ENCODE data around the gene SLC30A3. TPM values are rescaled to one million over a fixed set of nuclear protein-coding genes. Genes with fewer than 3 reads are reported as not detected.

Gene SLC30A3
- total RNA-seq, 2 donors from 2014 or later: 4.4 to 8.5 TPM

DNA sequence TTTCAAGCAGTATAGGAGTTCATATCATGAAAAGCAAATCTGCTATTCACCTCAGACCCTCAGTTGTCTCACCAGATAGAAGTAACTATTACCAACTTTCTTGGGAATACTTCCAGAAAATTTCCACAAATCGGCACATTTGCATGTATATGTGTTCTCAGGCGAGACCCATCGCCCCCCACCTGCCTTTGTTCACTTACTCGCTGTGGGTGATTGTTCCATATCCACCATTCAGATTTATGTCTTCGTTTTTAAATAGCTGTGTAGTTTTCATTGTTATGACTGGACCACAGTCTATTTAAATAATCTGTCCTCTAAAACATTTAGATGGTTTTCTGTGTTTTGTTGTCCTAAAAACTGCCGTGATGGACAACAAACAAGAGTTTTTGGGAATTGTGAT, 22.6 kb upstream of the SLC30A3 start:
- peaks cover 0 to 3% of the 10 kb centered on the region in 2 donors for H3K4me1 ChIP-seq (ENCODE audit: control insufficient read depth in 1 of 2, low read depth in 2 of 2)
- TF ChIP-seq, protein P1, sequence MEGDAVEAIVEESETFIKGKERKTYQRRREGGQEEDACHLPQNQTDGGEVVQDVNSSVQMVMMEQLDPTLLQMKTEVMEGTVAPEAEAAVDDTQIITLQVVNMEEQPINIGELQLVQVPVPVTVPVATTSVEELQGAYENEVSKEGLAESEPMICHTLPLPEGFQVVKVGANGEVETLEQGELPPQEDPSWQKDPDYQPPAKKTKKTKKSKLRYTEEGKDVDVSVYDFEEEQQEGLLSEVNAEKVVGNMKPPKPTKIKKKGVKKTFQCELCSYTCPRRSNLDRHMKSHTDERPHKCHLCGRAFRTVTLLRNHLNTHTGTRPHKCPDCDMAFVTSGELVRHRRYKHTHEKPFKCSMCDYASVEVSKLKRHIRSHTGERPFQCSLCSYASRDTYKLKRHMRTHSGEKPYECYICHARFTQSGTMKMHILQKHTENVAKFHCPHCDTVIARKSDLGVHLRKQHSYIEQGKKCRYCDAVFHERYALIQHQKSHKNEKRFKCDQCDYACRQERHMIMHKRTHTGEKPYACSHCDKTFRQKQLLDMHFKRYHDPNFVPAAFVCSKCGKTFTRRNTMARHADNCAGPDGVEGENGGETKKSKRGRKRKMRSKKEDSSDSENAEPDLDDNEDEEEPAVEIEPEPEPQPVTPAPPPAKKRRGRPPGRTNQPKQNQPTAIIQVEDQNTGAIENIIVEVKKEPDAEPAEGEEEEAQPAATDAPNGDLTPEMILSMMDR (IDR thresholded peaks at IDR 0.05): no peak
- H3K9me3 ChIP-seq: no peaks in the 10 kb centered on the region
- DNase-seq (ENCODE audit: low spot score) (no peak), ATAC-seq (ENCODE audit: insufficient number of reproducible peaks, low FRiP score, low read depth) (no peak)
- H3K36me3 ChIP-seq: no peaks in the 10 kb centered on the region
- H3K27me3 ChIP-seq (replicated peaks; ENCODE audit: insufficient read depth): no peaks in the 10 kb centered on the region
- H3K4me3 ChIP-seq: no peak overlapping the region
- H3K27ac ChIP-seq: no peak overlapping the region

DNA sequence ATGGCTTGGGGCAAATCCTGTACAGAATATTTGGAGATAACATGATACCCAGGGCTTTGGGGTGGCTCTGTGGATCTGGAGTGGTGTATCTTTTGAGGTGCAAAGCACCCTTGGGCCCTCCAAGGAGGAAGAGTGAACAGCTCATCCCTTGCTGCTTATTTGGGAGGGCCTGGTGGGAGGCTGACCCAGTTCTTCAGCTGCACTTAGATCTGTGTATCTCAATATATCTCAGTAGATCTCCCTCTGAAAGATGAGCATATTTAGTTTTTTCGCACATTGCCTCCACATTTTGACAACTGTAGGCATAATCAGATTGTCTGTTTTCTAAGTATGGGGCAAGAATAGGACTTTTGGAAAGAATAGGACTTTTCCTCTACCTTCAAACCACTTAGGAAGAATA, 22.1 kb upstream of the SLC30A3 start:
- Histone ChIP-seq H3K9me3 (no peaks in the 10 kb centered on the region), H3K36me3 (no peaks in the 10 kb centered on the region), H3K4me3 (no peak overlapping the region), H3K27me3 (replicated peaks; ENCODE audit: insufficient read depth) (no peaks in the 10 kb centered on the region), H3K4me1 (ENCODE audit: control insufficient read depth in 1 of 2, low read depth in 2 of 2) (peaks cover 0 to 3% of the 10 kb centered on the region in 2 donors), H3K27ac (no peak overlapping the region)
- TF ChIP-seq, protein P1 (IDR thresholded peaks at IDR 0.05): no peak
- ATAC-seq (ENCODE audit: insufficient number of reproducible peaks, low FRiP score, low read depth) (no peak), DNase-seq (ENCODE audit: low spot score) (no peak)

DNA sequence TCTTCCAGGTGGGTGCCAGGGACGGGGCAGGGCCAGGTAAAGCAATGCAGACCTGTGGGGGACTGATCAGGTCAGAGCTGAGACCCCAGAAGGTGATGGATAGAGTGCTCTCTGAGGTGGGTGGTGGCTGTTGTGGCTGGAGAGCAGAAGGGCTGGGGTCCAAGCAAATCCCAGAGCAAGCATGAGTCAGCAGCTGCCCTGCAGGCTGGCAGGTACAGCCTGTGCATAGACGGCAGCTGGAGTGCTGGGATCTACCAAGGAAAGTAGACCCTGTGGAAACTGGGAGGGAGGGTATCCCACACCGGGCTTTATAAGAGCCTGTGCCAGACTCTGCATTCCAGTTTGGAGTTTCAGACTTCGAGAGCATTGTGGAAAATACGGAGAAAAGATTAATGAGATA, 20.0 kb upstream of the SLC30A3 start:
- no peak overlapping the region for H3K4me3 ChIP-seq
- H3K27ac ChIP-seq: no peak overlapping the region
- TF ChIP-seq, protein P1 (IDR thresholded peaks at IDR 0.05): no peak
- H3K9me3 ChIP-seq: no peaks in the 10 kb centered on the region
- H3K27me3 ChIP-seq (replicated peaks; ENCODE audit: insufficient read depth): no peaks in the 10 kb centered on the region
- ATAC-seq (ENCODE audit: insufficient number of reproducible peaks, low FRiP score, low read depth) (no peak), DNase-seq (ENCODE audit: low spot score) (no peak)
- peaks cover 0 to 3% of the 10 kb centered on the region in 2 donors for H3K4me1 ChIP-seq (ENCODE audit: control insufficient read depth in 1 of 2, low read depth in 2 of 2)
- H3K36me3 ChIP-seq: no peaks in the 10 kb centered on the region

DNA sequence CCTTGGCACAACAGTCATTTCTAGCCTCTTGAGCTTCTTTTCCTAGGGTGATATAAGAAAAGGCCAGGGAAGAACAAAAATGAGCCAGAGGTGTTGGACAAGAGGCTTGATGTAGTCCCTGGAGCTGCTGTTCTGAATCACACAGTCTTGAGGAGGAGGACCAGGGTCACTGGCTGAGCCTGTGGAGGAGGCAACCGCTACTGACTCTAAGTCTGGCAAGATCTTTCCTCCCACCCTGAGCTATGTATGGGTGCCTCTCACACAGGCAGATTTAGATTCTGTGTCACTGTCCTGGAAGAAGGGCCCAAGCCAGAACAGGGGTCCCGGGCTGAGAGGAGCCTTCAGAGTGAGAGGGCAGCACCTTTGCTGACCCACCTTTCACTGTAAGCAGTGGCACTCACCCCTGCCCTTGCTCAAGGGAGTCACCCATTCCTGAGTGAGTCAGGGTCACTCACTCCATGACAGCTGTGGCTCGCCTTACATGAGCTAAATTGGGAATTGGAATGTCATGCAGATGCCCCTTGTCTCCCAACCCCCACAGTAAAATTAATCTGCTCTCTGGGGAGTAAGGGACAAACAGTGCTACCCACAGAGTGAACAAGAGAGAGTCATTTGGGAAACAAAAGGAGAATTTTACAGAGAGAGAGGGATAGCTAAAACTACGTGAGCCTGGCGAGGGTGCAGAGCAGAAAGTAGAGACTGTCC, 19.2 kb upstream of the SLC30A3 start, which contains the start of gene TRIM54:
Gene TRIM54 (plus strand): TSS at position 575 of the 705 bp plus-strand sequence. CDS start 303 bp downstream, outside the sequence.
- TF ChIP-seq, protein P1 (IDR thresholded peaks at IDR 0.05): no peak
- peaks cover 0 to 3% of the 10 kb centered on the region in 2 donors for H3K4me1 ChIP-seq (ENCODE audit: control insufficient read depth in 1 of 2, low read depth in 2 of 2)
- no peak within 1 kb of the TSS for H3K27ac ChIP-seq
- no peak within 1 kb of the TSS for H3K4me3 ChIP-seq
- H3K36me3 ChIP-seq: no peaks in the 10 kb centered on the region
- no peaks in the 10 kb centered on the region for H3K9me3 ChIP-seq
- ATAC-seq (ENCODE audit: insufficient number of reproducible peaks, low FRiP score, low read depth): no peak
- no peaks in the 10 kb centered on the region for H3K27me3 ChIP-seq (replicated peaks; ENCODE audit: insufficient read depth)
- no peak for DNase-seq (ENCODE audit: low spot score)

DNA sequence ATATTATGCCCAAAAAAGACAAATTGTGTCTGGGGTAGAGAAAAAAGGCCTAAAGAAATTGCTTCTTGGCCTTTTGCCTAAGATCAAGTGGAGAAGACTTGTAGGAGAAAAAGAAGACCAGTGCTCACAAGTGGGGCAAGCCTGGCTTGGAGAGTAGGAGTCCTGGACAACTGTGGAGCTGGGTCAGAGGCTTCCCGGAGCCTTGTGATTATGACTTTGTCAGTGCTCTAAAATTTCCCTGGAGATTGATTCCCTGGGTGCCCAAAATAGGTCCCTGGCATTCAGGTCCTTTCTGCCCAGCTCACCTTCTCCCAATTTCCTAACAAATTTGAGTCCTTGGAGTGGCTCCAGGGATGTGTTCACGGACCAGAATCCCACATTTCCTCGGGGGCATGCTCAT, 18.6 kb upstream of the SLC30A3 start:
- no peaks in the 10 kb centered on the region for H3K27me3 ChIP-seq (replicated peaks; ENCODE audit: insufficient read depth)
- peaks cover 0 to 3% of the 10 kb centered on the region in 2 donors for H3K4me1 ChIP-seq (ENCODE audit: control insufficient read depth in 1 of 2, low read depth in 2 of 2)
- TF ChIP-seq, protein P1 (IDR thresholded peaks at IDR 0.05): no peak
- DNase-seq (ENCODE audit: low spot score): no peak
- no peak for ATAC-seq (ENCODE audit: insufficient number of reproducible peaks, low FRiP score, low read depth)
- no peaks in the 10 kb centered on the region for H3K9me3 ChIP-seq
- no peak overlapping the region for H3K27ac ChIP-seq
- no peaks in the 10 kb centered on the region for H3K36me3 ChIP-seq
- no peak overlapping the region for H3K4me3 ChIP-seq
